HG02870 (cell line): ENCODE measurements around the gene ARG2.
"Not testable (repeated sequence)": the region's sequence is repeated elsewhere in the genome, so short reads cannot be mapped to it uniquely, and the experiment has no call there.

ENCODE experiments used
- ATAC-seq: cut with Tn5 transposase; IDR thresholded peaks from one replicate; pipeline ENCODE4 v1.9.1; 2021; ENCODE audit warnings: mild to moderate bottlenecking, moderate library complexity; ENCODE audit not compliant: unreplicated experiment

ARG2 gene

GRCh38 chr14:67584978-67585377 is 34.7 kb upstream of the ARG2 start:
- no peak for ATAC-seq

GRCh38 chr14:67586369-67586768 is 33.4 kb upstream of the ARG2 start:
- ATAC-seq, result no peak

GRCh38 chr14:67589204-67589770 is 30.4 kb upstream of the ARG2 start:
- ATAC-seq, result no peak

GRCh38 chr14:67593650-67594049 is 26.1 kb upstream of the ARG2 start:
- not testable (repeated sequence) for ATAC-seq

GRCh38 chr14:67595392-67595791 is 24.3 kb upstream of the ARG2 start:
- no peak for ATAC-seq

- peak; percentile 92 for ATAC-seq
Measured at GRCh38 chr14:67599698-67600561, 19.8 kb upstream of the ARG2 start, which contains the start of gene PIGH. PIGH (minus strand) TSS chr14:67600268; CDS start chr14:67600203, 65 bp downstream.

GRCh38 chr14:67600562-67600974 is 19.2 kb upstream of the ARG2 start:
- ATAC-seq, result not testable (repeated sequence)

- no peak for ATAC-seq
Measured at GRCh38 chr14:67602076-67602475, 17.6 kb upstream of the ARG2 start.

- ATAC-seq, result peak; percentile 61
Measured at GRCh38 chr14:67602995-67603545, 16.6 kb upstream of the ARG2 start.

- no peak for ATAC-seq
Measured at GRCh38 chr14:67607646-67608045, 12.1 kb upstream of the ARG2 start.

- ATAC-seq, result no peak
Measured at GRCh38 chr14:67609642-67610310, 9.9 kb upstream of the ARG2 start.

- no peak for ATAC-seq
Measured at GRCh38 chr14:67610491-67610890, 9.2 kb upstream of the ARG2 start.

GRCh38 chr14:67618617-67619063 is 1.1 kb upstream of the ARG2 start:
- no peak for ATAC-seq

- no peak for ATAC-seq
Measured at GRCh38 chr14:67620217-67620785, 581 bp downstream of the ARG2 start.

- no peak for ATAC-seq
Measured at GRCh38 chr14:67622675-67623074, 3.0 kb downstream of the ARG2 start.

GRCh38 chr14:67623114-67623513 is 3.4 kb downstream of the ARG2 start:
- ATAC-seq, result no peak

GRCh38 chr14:67626131-67626530 is 6.4 kb downstream of the ARG2 start:
- not testable (repeated sequence) for ATAC-seq

- ATAC-seq, result no peak
Measured at GRCh38 chr14:67627519-67627918, 7.8 kb downstream of the ARG2 start.

- ATAC-seq, result no peak
Measured at GRCh38 chr14:67630186-67630585, 10.5 kb downstream of the ARG2 start.

- ATAC-seq, result no peak
Measured at GRCh38 chr14:67630938-67631337, 11.2 kb downstream of the ARG2 start.
